ENCODE measurements around the gene KCTD5. TPM values are rescaled to one million over a fixed set of nuclear protein-coding genes. Genes with fewer than 3 reads are reported as not detected.

Gene KCTD5
- 17.5 and 22.3 TPM in 2 replicates for total RNA-seq

GRCh38 chr16:2682209-2683021 lies at the start of gene KCTD5:
Gene KCTD5 (plus strand): TSS chr16:2682523. CDS start chr16:2682549, 26 bp downstream.

GRCh38 chr16:2720064-2720457 lies 37.7 kb downstream of the KCTD5 start, which contains the start of gene PRSS27:
Gene PRSS27 (minus strand): TSS chr16:2720224. CDS start chr16:2720160, 64 bp downstream.

GRCh38 chr16:2752035-2752849 lies 69.9 kb downstream of the KCTD5 start, which contains the start of gene SRRM2:
Gene SRRM2 (plus strand): TSS chr16:2752638. CDS start chr16:2756365, 3,727 bp downstream.

Other genes starting within 250 kb of the KCTD5 start
- gene TEDC2, start 222.4 kb upstream of the KCTD5 start, total RNA-seq, result 1.8 TPM in 2 replicates
- gene NTN3, start 211.2 kb upstream of the KCTD5 start, total RNA-seq, result 0.13 and 0.76 TPM in 2 replicates
- 14.3 and 17.1 TPM in 2 replicates for gene TBC1D24, start 207.4 kb upstream of the KCTD5 start, total RNA-seq
- 31.6 and 35.9 TPM in 2 replicates for gene ATP6V0C, start 168.6 kb upstream of the KCTD5 start, total RNA-seq
- 28.1 and 36.8 TPM in 2 replicates for gene AMDHD2, start 162.2 kb upstream of the KCTD5 start, total RNA-seq
- not detected in 2 replicates for gene CEMP1, start 151.1 kb upstream of the KCTD5 start, total RNA-seq
- 17.2 and 20.6 TPM in 2 replicates for gene PDPK1, start 144.5 kb upstream of the KCTD5 start, total RNA-seq
- 1.1 and 1.3 TPM in 2 replicates for gene PRSS27, start 37.7 kb downstream of the KCTD5 start, total RNA-seq
- gene SRRM2, start 70.1 kb downstream of the KCTD5 start, total RNA-seq, result 82.6 and 88.5 TPM in 2 replicates
- 163 and 314 TPM in 2 replicates for gene ELOB, start 94.8 kb downstream of the KCTD5 start, total RNA-seq
- not detected in 2 replicates for gene PRSS33, start 105.0 kb downstream of the KCTD5 start, total RNA-seq
- not detected in 2 replicates for gene PRSS41, start 115.9 kb downstream of the KCTD5 start, total RNA-seq
- 0.22 TPM in 1 of 2 replicates, not detected in the other for gene PRSS21, start 134.7 kb downstream of the KCTD5 start, total RNA-seq
- 3.7 and 6.7 TPM in 2 replicates for gene ZG16B, start 147.8 kb downstream of the KCTD5 start, total RNA-seq
- not detected in 2 replicates for gene PRSS22, start 175.6 kb downstream of the KCTD5 start, total RNA-seq
- gene FLYWCH2, start 200.7 kb downstream of the KCTD5 start, total RNA-seq, result 37.6 and 46.6 TPM in 2 replicates
- gene FLYWCH1, start 229.4 kb downstream of the KCTD5 start, total RNA-seq, result 43.4 and 51.8 TPM in 2 replicates